HFF-Myc (cell line): Measurements from ENCODE around the gene BCAS3.

Experiments
- DNase-seq: peaks from one replicate; pipeline ENCODE4 v3.0.0-alpha.2; 2011; ENCODE audit warnings: low read depth; ENCODE audit errors: extremely low read depth
- H3K4me3 ChIP-seq: replicated peaks from 2 replicates; pipeline ENCODE4 v1.5.1; 2011; ENCODE audit warnings: low read depth, mild to moderate bottlenecking, control low read depth, low read length
- CTCF ChIP-seq: IDR thresholded peaks from 2 replicates; pipeline ENCODE4 v1.5.1; 2012; ENCODE audit warnings: mild to moderate bottlenecking, low read depth, low read length, control low read depth; ENCODE audit errors: missing control alignments

Gene BCAS3

GRCh38 chr17:61203671-61204131, 526.0 kb downstream of the BCAS3 start:
- TF ChIP-seq CTCF, result no peak
- H3K4me3 ChIP-seq, result no peak overlapping the region
- no peak for DNase-seq

GRCh38 chr17:61204456-61204855, 526.8 kb downstream of the BCAS3 start:
- DNase-seq, result no peak
- H3K4me3 ChIP-seq, result no peak overlapping the region
- no peak for TF ChIP-seq CTCF

GRCh38 chr17:61205401-61205800, 527.8 kb downstream of the BCAS3 start:
- H3K4me3 ChIP-seq, result no peak overlapping the region
- DNase-seq, result no peak
- no peak for TF ChIP-seq CTCF

GRCh38 chr17:61205931-61206330, 528.3 kb downstream of the BCAS3 start:
- no peak for TF ChIP-seq CTCF
- no peak for DNase-seq

GRCh38 chr17:61206922-61207321, 529.3 kb downstream of the BCAS3 start:
- no peak overlapping the region for H3K4me3 ChIP-seq
- no peak for TF ChIP-seq CTCF
- DNase-seq, result no peak

More at GRCh38 chr17:61205931-61206330, 528.3 kb downstream of the BCAS3 start:
- H3K4me3 ChIP-seq, result no peak overlapping the region

GRCh38 chr17:61208301-61209105, 530.9 kb downstream of the BCAS3 start:
- TF ChIP-seq CTCF, result no peak
- no peak for DNase-seq
- H3K4me3 ChIP-seq, result no peak overlapping the region
